ENCODE data around the gene KCTD20. TPM values are rescaled to one million over a fixed set of nuclear protein-coding genes. Genes with fewer than 3 reads are reported as not detected.

Gene KCTD20
- total and polyA plus RNA-seq, 9 of the 15 experiments (the other 6 are each of a cell fraction or from before 2014, with no cell fraction given), result 28.9 to 160 (median 70.6) TPM

DNA sequence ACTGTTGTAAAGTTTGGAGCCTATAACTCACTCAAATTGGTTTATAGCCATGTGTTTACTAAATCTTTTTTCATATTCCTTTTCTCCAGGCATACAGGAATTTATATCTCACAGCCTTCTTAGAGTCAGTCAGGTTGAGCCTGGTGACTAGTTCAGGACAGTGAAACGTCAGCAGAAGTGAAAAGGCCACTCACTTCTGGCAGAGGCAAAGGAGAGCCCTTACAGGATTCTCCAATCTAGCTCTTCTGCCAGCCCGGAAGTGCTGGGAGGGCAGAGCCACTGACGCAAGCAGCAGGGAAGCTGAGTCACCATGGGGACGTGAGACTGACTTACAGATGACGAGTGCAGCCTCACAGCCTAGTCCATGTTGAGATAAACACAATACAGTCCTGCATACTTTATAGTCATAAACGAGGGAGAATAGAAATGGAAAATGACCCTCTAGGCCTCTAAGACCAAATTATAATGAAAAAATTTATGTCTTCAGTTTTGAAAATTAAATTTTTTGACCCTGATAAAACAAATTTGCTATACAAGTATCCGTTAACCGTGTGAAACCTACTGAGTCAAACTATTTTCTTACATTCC lies 1.4 kb upstream of the KCTD20 start (continued):
- TF ChIP-seq BRF1 (IDR thresholded peaks at IDR 0.05; ENCODE audit: borderline replicate concordance, extremely low read depth, insufficient read length) (no peak), EGR1 (conservative IDR thresholded peaks at IDR 0.05) (no peak), ZNF23 (CRISPR knock-in tag; IDR thresholded peaks at IDR 0.05) (no peak), ATF7 (IDR thresholded peaks at IDR 0.05) (peak; percentile 96), ETV6 (IDR thresholded peaks at IDR 0.05; ENCODE audit: borderline replicate concordance in 1 of 2, low read depth in 2 of 2, low read length in 1 of 2) (0 out of 4 replicates have a peak, but pooled peaks of 1 of the 2 experiments have one; percentile 46), ETV6 (CRISPR knock-in tag; IDR thresholded peaks at IDR 0.05; ENCODE audit: borderline replicate concordance) (no peak), ELF4 (CRISPR knock-in tag; IDR thresholded peaks at IDR 0.05) (peak; percentile 90), ZBED1 (IDR thresholded peaks at IDR 0.05) (no peak), TRIM28 (IDR thresholded peaks at IDR 0.05) (peak; percentile 64; the same call in 1 of the 2 replicates), RBFOX2 (IDR thresholded peaks at IDR 0.05; ENCODE audit: low read depth, low read length) (peak; percentile 72), ARNT (IDR thresholded peaks at IDR 0.05) (peak in 1 of 2 experiments; percentile 53; a peak in 2 of 4 replicates), ZFP30 (CRISPR knock-in tag; IDR thresholded peaks at IDR 0.05; ENCODE audit: borderline replicate concordance) (no peak; the same call in 1 of the 2 replicates), NUFIP1 (IDR thresholded peaks at IDR 0.05; ENCODE audit: partially characterized antibody) (no peak), PRPF4 (IDR thresholded peaks at IDR 0.05; ENCODE audit: insufficient read depth, low read depth, low read length, poor library complexity, severe bottlenecking) (no peak), LCOR (CRISPR knock-in tag; IDR thresholded peaks at IDR 0.05) (peak; percentile 62; the same call in 1 of the 2 replicates), KDM1A (IDR thresholded peaks at IDR 0.05) (no peak), EP400 (IDR thresholded peaks at IDR 0.05) (peak; percentile 74), SIN3A (IDR thresholded peaks at IDR 0.05; ENCODE audit: borderline replicate concordance in 2 of 2, control insufficient read depth in 1 of 2, low read depth in 2 of 2, low read length in 2 of 2) (0 out of 4 replicates have a peak, but pooled peaks of 1 of the 2 experiments have one; percentile 53), NR4A1 (CRISPR knock-in tag; IDR thresholded peaks at IDR 0.05) (no peak), NR4A1 (tag; IDR thresholded peaks at IDR 0.05) (peak; percentile 58; the same call in 1 of the 2 replicates), POLR2AphosphoS5 (IDR thresholded peaks at IDR 0.05; ENCODE audit: control insufficient read depth, insufficient read depth, low read depth, low read length) (peak; percentile 84)
- TF ChIP-seq, protein P1, sequence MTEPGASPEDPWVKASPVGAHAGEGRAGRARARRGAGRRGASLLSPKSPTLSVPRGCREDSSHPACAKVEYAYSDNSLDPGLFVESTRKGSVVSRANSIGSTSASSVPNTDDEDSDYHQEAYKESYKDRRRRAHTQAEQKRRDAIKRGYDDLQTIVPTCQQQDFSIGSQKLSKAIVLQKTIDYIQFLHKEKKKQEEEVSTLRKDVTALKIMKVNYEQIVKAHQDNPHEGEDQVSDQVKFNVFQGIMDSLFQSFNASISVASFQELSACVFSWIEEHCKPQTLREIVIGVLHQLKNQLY (CRISPR knock-in tag; conservative IDR thresholded peaks at IDR 0.05), result no peak
- TF ChIP-seq, protein P2, sequence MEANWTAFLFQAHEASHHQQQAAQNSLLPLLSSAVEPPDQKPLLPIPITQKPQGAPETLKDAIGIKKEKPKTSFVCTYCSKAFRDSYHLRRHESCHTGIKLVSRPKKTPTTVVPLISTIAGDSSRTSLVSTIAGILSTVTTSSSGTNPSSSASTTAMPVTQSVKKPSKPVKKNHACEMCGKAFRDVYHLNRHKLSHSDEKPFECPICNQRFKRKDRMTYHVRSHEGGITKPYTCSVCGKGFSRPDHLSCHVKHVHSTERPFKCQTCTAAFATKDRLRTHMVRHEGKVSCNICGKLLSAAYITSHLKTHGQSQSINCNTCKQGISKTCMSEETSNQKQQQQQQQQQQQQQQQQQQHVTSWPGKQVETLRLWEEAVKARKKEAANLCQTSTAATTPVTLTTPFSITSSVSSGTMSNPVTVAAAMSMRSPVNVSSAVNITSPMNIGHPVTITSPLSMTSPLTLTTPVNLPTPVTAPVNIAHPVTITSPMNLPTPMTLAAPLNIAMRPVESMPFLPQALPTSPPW (CRISPR knock-in tag; IDR thresholded peaks at IDR 0.05), result peak; percentile 25
- TF ChIP-seq, protein P3, sequence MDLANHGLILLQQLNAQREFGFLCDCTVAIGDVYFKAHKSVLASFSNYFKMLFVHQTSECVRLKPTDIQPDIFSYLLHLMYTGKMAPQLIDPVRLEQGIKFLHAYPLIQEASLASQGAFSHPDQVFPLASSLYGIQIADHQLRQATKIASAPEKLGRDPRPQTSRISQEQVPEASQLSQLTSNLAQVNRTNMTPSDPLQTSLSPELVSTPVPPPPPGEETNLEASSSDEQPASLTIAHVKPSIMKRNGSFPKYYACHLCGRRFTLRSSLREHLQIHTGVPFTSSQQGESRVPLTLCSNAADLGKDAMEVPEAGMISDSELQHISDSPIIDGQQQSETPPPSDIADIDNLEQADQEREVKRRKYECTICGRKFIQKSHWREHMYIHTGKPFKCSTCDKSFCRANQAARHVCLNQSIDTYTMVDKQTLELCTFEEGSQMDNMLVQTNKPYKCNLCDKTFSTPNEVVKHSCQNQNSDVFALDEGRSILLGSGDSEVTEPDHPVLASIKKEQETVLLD (IDR thresholded peaks at IDR 0.05), result no peak; the same call in 1 of the 2 replicates
